SU-DHL-6 (cell line): ENCODE measurements around the gene WASL.

ENCODE experiments used
- H2AFZ ChIP-seq: fragments of 200-600 bp; sonication (generic); 2 replicates; pipeline ENCODE4 v1.6.1; 2014; ENCODE audit warnings: low read depth, mild to moderate bottlenecking, moderate library complexity, mixed read lengths, antibody characterized with exemption, low read length; ENCODE audit not compliant: severe bottlenecking
- H3F3A ChIP-seq: fragments of 200-600 bp; shearing (Covaris generic); 2 replicates; pipeline ENCODE4 v1.6.0; 2016; ENCODE audit warnings: antibody characterized with exemption, mild to moderate bottlenecking; ENCODE audit not compliant: insufficient read depth
- H3K27ac ChIP-seq: fragments of 200-600 bp; sonication (generic); 2 replicates; pipeline ENCODE4 v1.5.1; 2016; ENCODE audit warnings: low read depth, mild to moderate bottlenecking, low read length, moderate library complexity, mixed read lengths
- H3K27me3 ChIP-seq: fragments of 200-600 bp; sonication (generic), shearing (Covaris generic); 2 replicates; pipeline ENCODE4 v1.6.0; 2014; ENCODE audit warnings: mild to moderate bottlenecking, low read length
- H3K36me3 ChIP-seq: fragments of 200-600 bp; sonication (generic); 2 replicates; pipeline ENCODE4 v1.6.1; 2014; ENCODE audit warnings: mild to moderate bottlenecking, low read length, mixed read lengths
- H3K4me2 ChIP-seq: fragments of 300-600, 200-600 bp; shearing (Covaris generic), sonication (generic); 2 replicates; pipeline ENCODE4 v1.6.0; 2014; ENCODE audit warnings: low read length, low read depth, mild to moderate bottlenecking; ENCODE audit not compliant: poor library complexity, severe bottlenecking
- H3K4me3 ChIP-seq: fragments of 200-600 bp; sonication (generic); 2 replicates; pipeline ENCODE4 v1.5.1; 2014; ENCODE audit warnings: antibody characterized with exemption, low read length, mild to moderate bottlenecking, mixed read lengths; ENCODE audit not compliant: insufficient read depth, poor library complexity, severe bottlenecking
- H3K79me2 ChIP-seq: fragments of 200-600 bp; sonication (generic); 2 replicates; pipeline ENCODE4 v1.6.1; 2014; ENCODE audit warnings: mild to moderate bottlenecking, low read length, moderate library complexity; ENCODE audit not compliant: insufficient read depth
- H3K9ac ChIP-seq: fragments of 200-600 bp; sonication (generic); 2 replicates; pipeline ENCODE4 v1.7.0; 2014; ENCODE audit warnings: mild to moderate bottlenecking, low read length
- H3K9me2 ChIP-seq: fragments of 200-600 bp; sonication (generic); replicated peaks from 2 replicates; pipeline ENCODE4 v1.6.1; 2014; ENCODE audit warnings: low read length; ENCODE audit not compliant: insufficient read depth
- H3K9me3 ChIP-seq: fragments of 200-600 bp; sonication (generic); 2 replicates; pipeline ENCODE4 v1.6.1; 2014; ENCODE audit warnings: low read length, mixed read lengths; ENCODE audit not compliant: insufficient read depth
- H4K20me1 ChIP-seq: fragments of 200-600 bp; sonication (generic); 2 replicates; pipeline ENCODE4 v1.6.1; 2014; ENCODE audit warnings: low read depth, mild to moderate bottlenecking, antibody characterized with exemption, low read length, moderate library complexity, mixed read lengths
- CTCF ChIP-seq: fragments of 200-600 bp; sonication (generic); IDR thresholded peaks from one replicate; pipeline ENCODE4 v1.5.1; 2017; ENCODE audit warnings: antibody characterized with exemption, mild to moderate bottlenecking, low read length, moderate library complexity; ENCODE audit not compliant: insufficient read depth, poor library complexity, severe bottlenecking
- EZH2phosphoT487 ChIP-seq: fragments of 200-600 bp; sonication (generic), shearing (Covaris generic); conservative IDR thresholded peaks from 2 replicates; pipeline ENCODE4 v1.6.1; 2018; ENCODE audit warnings: mild to moderate bottlenecking, antibody characterized with exemption, low read length, moderate library complexity, mixed read lengths

Gene WASL

GRCh38 chr7:123770378-123770777, 21.6 kb upstream of the WASL start:
- Histone ChIP-seq H3K9me2 (no peaks in the 10 kb centered on the region), H3K27ac (no peak overlapping the region), H3K9ac (no peak overlapping the region), H3K79me2 (no peaks in the 10 kb centered on the region), H2AFZ (peak overlapping the region; percentile 19), H4K20me1 (no peaks in the 10 kb centered on the region), H3K27me3 (no peaks in the 10 kb centered on the region), H3K9me3 (no peaks in the 10 kb centered on the region), H3K4me2 (peak overlapping the region; percentile 39), H3K36me3 (no peaks in the 10 kb centered on the region), H3F3A (no peaks in the 10 kb centered on the region), H3K4me3 (no peak overlapping the region)
- TF ChIP-seq CTCF (no peak), EZH2phosphoT487 (no peak)

- Histone ChIP-seq H4K20me1 (no peaks in the 10 kb centered on the region), H3F3A (no peaks in the 10 kb centered on the region), H3K4me3 (no peak overlapping the region), H3K4me2 (no peak overlapping the region), H3K9me3 (no peaks in the 10 kb centered on the region), H3K9me2 (no peaks in the 10 kb centered on the region), H3K27me3 (no peaks in the 10 kb centered on the region), H3K36me3 (no peaks in the 10 kb centered on the region), H3K79me2 (no peaks in the 10 kb centered on the region), H2AFZ (no peak overlapping the region), H3K27ac (no peak overlapping the region), H3K9ac (no peak overlapping the region)
- TF ChIP-seq CTCF (no peak), EZH2phosphoT487 (no peak)
Measured at GRCh38 chr7:123769371-123769770, 20.6 kb upstream of the WASL start.

DNA sequence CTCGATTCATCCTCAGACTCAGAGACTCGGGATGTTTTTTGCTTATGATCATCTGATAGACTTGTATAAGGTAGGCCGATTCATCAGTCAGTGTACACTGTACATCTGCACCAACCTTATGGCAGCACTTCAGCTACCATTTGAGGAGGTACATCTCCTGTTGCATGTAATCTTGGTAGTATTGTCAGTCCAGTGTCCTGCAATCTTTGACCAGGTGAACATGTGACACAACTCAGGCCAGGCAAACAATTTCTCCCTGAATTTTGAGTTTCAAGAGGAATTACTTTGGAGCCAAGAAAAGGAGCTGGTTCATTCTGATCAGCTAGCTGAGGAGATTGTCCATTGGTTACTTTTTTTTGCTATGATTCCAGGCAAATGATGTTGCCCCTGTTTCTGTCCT, 19.7 kb upstream of the WASL start:
- Histone ChIP-seq H3K9me3 (no peaks in the 10 kb centered on the region), H3K79me2 (no peaks in the 10 kb centered on the region), H3K27me3 (no peaks in the 10 kb centered on the region), H3K4me2 (no peak overlapping the region), H3K4me3 (no peak overlapping the region), H3K9ac (no peak overlapping the region), H2AFZ (no peak overlapping the region), H3F3A (no peaks in the 10 kb centered on the region), H3K9me2 (no peaks in the 10 kb centered on the region), H3K27ac (no peak overlapping the region), H4K20me1 (no peaks in the 10 kb centered on the region), H3K36me3 (no peaks in the 10 kb centered on the region)
- TF ChIP-seq CTCF (no peak), EZH2phosphoT487 (no peak)
